ENCODE measurements around the gene EFHC1. TPM values are rescaled to one million over a fixed set of nuclear protein-coding genes. Genes with fewer than 3 reads are reported as not detected.
"Not testable (repeated sequence)": the region's sequence is repeated elsewhere in the genome, so short reads cannot be mapped to it uniquely, and the experiment has no call there.

The EFHC1 gene
- total RNA-seq, 1 donor from 2014 or later, result 25.6 TPM

DNA sequence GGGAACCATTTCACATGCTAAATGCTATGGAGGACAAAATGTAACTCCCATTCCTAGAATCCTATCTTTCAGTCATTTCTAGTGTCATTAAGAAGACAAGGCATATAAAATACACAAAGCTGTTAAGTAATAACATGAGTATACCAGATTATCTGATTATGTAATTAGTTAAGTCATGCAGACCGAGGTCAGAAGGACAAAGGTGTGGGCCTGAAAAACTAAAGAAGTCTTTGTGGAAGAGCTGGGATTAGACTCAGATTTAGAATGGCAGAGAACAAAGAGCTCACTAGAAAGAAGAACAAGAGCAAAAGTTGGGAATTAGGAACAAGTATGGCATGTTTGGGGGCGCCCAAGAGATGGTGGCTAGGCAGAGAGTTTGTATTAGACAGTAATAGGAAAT is 37.0 kb downstream of the EFHC1 start:
- no peak overlapping the region for H3K4me3 Mint-ChIP-seq (ENCODE audit: unreplicated experiment)
- DNase-seq, result no peak
- no peak for TF ChIP-seq CTCF (IDR thresholded peaks at IDR 0.05; ENCODE audit: partially characterized antibody, unreplicated experiment)
- H3K27me3 Mint-ChIP-seq (ENCODE audit: unreplicated experiment), result peaks cover 2% of the 10 kb centered on the region
- no peaks in the 10 kb centered on the region for H3K36me3 Mint-ChIP-seq (ENCODE audit: unreplicated experiment)
- no peaks in the 10 kb centered on the region for H3K4me1 Mint-ChIP-seq (ENCODE audit: low read depth, unreplicated experiment)
- H3K27ac Mint-ChIP-seq (ENCODE audit: unreplicated experiment), result no peak overlapping the region
- no peaks in the 10 kb centered on the region for H3K9me3 Mint-ChIP-seq (ENCODE audit: unreplicated experiment)

- H3K36me3 Mint-ChIP-seq (ENCODE audit: unreplicated experiment); DNase-seq; H3K27me3 Mint-ChIP-seq (ENCODE audit: unreplicated experiment); H3K4me3 Mint-ChIP-seq (ENCODE audit: unreplicated experiment); H3K27ac Mint-ChIP-seq (ENCODE audit: unreplicated experiment); H3K9me3 Mint-ChIP-seq (ENCODE audit: unreplicated experiment); H3K4me1 Mint-ChIP-seq (ENCODE audit: low read depth, unreplicated experiment): not testable (repeated sequence)
Measured at GRCh38 chr6:52461194-52461593, 41.1 kb downstream of the EFHC1 start.

GRCh38 chr6:52474173-52474572 is 54.0 kb downstream of the EFHC1 start:
- no peaks in the 10 kb centered on the region for H3K9me3 Mint-ChIP-seq (ENCODE audit: unreplicated experiment)
- TF ChIP-seq CTCF (IDR thresholded peaks at IDR 0.05; ENCODE audit: partially characterized antibody, unreplicated experiment), result no peak
- DNase-seq, result no peak

GRCh38 chr6:52475307-52475706 is 55.2 kb downstream of the EFHC1 start:
- no peaks in the 10 kb centered on the region for H3K9me3 Mint-ChIP-seq (ENCODE audit: unreplicated experiment)
- H3K27me3 Mint-ChIP-seq (ENCODE audit: unreplicated experiment), result no peaks in the 10 kb centered on the region
- TF ChIP-seq CTCF (IDR thresholded peaks at IDR 0.05; ENCODE audit: partially characterized antibody, unreplicated experiment), result no peak
- no peak for DNase-seq
- no peaks in the 10 kb centered on the region for H3K36me3 Mint-ChIP-seq (ENCODE audit: unreplicated experiment)
- no peaks in the 10 kb centered on the region for H3K4me1 Mint-ChIP-seq (ENCODE audit: low read depth, unreplicated experiment)
- H3K4me3 Mint-ChIP-seq (ENCODE audit: unreplicated experiment), result no peak overlapping the region
- no peak overlapping the region for H3K27ac Mint-ChIP-seq (ENCODE audit: unreplicated experiment)

More at GRCh38 chr6:52474173-52474572, 54.0 kb downstream of the EFHC1 start:
- H3K27me3 Mint-ChIP-seq (ENCODE audit: unreplicated experiment), result no peaks in the 10 kb centered on the region
- H3K4me1 Mint-ChIP-seq (ENCODE audit: low read depth, unreplicated experiment), result no peaks in the 10 kb centered on the region
- H3K4me3 Mint-ChIP-seq (ENCODE audit: unreplicated experiment), result no peak overlapping the region
- no peak overlapping the region for H3K27ac Mint-ChIP-seq (ENCODE audit: unreplicated experiment)
- no peaks in the 10 kb centered on the region for H3K36me3 Mint-ChIP-seq (ENCODE audit: unreplicated experiment)

GRCh38 chr6:52482903-52483670 is 62.9 kb downstream of the EFHC1 start:
- Mint-ChIP-seq H3K4me1 (ENCODE audit: low read depth, unreplicated experiment) (no peaks in the 10 kb centered on the region), H3K27me3 (ENCODE audit: unreplicated experiment) (no peaks in the 10 kb centered on the region), H3K36me3 (ENCODE audit: unreplicated experiment) (no peaks in the 10 kb centered on the region), H3K4me3 (ENCODE audit: unreplicated experiment) (no peak overlapping the region), H3K9me3 (ENCODE audit: unreplicated experiment) (no peaks in the 10 kb centered on the region), H3K27ac (ENCODE audit: unreplicated experiment) (no peak overlapping the region)
- no peak for DNase-seq
- TF ChIP-seq CTCF (IDR thresholded peaks at IDR 0.05; ENCODE audit: partially characterized antibody, unreplicated experiment), result no peak

All from glutamatergic neuron (in vitro differentiated cells).